Cerebellar nuclear complex (tissue), 1 donor: Measurements from ENCODE around the gene AVPR1A.

Source experiments
- DNase-seq, 2 experiments: peaks; one replicate each; lab custom pipeline; 2025; lab: John Stamatoyannopoulos, UW

AVPR1A gene

DNA sequence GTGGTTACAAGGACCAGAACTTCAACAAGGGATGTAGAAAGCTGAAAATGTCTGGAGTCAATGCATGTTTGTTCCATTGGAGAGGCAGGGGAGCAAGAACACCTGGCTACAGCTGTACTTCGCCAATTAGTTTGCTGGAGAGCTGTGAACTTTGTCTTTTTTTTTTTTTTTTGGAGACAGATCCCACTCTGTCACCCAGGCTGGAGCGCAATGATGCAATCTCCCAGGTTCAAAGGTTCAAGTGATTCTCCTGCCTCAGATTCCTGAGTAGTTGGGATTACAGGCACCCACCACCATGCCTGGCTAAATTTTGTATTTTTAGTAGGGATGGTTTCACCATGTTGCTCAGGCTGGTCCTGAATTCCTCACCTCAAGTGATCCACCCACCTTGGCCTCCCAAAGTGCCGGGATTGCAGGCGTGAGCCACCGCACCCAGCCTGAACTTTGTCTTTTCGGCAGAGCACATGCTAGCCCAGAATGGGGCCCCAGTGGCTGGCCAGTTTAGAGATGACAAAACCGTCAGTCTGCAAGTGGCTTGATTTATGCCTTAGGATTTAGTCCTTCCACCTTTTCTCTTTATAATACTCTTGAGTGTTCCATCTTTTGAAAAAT, 55.5 kb downstream of the AVPR1A start:
- DNase-seq, result no peak

DNA sequence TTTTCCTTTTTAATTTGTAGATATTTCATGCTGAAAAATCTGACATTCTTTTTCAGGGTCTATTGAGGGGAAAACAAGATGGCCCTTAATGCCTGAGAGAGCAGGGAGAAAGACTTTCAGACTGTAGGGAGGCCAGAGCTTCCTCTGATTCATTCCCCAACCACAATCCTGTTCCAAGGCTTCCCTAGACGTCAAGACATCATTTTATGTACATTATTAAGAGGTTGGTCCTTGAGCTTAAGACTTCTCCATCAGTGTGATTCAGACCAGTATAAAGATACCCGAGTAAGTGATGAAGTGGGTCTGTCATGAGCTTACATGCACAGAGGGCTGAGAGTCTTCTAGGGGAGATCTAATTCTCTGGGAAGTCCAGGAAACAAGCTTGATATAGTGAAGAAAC, 57.3 kb downstream of the AVPR1A start:
- DNase-seq, result no peak

DNA sequence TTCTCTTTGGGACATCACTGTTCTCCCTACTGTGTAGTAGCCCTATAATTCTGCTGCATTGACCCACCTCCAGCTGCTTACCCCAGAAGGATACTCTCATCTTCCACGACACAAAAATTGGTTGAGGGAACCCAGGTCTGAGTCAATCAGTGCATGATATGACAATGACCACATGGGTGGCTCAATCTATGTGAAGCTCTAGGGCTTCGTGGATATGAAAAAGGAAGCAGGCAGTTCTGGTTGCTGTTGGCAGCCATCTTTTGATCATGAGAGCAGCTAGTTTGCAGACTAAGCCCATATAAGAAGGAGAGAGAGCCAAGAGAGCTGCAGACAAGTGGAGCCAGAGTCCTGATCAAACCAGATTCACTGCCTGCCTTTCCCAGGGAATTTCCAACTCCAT, 57.9 kb downstream of the AVPR1A start:
- DNase-seq, result no peak
